Peyer's patch (tissue), 4 donors: ENCODE results near the gene SULT2B1.

Experiments used
- CTCF ChIP-seq, 6 experiments: fragments of 450-650 bp in 4 of 6; fragments of 200-600 bp in 2 of 6; sonication (generic) in 1 of 6; IDR thresholded peaks; one replicate each; pipeline ENCODE4 v1.5.1; 2017 to 2019; ENCODE audit warnings: antibody characterized with exemption in 6 of 6, mild to moderate bottlenecking in 3 of 6, moderate library complexity in 1 of 6
- POLR2A ChIP-seq, 2 donors: fragments of 450-650 bp; IDR thresholded peaks; one replicate each; pipeline ENCODE4 v1.5.1; 2017; ENCODE audit warnings: antibody characterized with exemption in 2 of 2, mild to moderate bottlenecking in 2 of 2, moderate library complexity in 2 of 2

- TF ChIP-seq CTCF (IDR thresholded peaks at IDR 0.05) (no peak), POLR2A (IDR thresholded peaks at IDR 0.05) (no peak)
Observed at GRCh38 chr19:48639483-48640375, 87.8 kb downstream of the SULT2B1 start.
